Stimulated activated CD4-positive, alpha-beta T cell treated with anti-CD3 and anti-CD28 coated beads, TNF-alpha, amount 100 ng/mL, for 4 hours (primary cell): ENCODE measurements around the gene HPSE2.
"Not testable (repeated sequence)": the region's sequence is repeated elsewhere in the genome, so short reads cannot be mapped to it uniquely, and the experiment has no call there.

Experiments
- DNase-seq, 3 experiments: peaks; one replicate each; pipeline ENCODE4 v3.0.0-alpha.2; 2020; ENCODE audit warnings: low read depth in 3 of 3

HPSE2 gene

GRCh38 chr10:99161165-99161564 is 74.5 kb downstream of the HPSE2 start:
- DNase-seq = no peak

DNA sequence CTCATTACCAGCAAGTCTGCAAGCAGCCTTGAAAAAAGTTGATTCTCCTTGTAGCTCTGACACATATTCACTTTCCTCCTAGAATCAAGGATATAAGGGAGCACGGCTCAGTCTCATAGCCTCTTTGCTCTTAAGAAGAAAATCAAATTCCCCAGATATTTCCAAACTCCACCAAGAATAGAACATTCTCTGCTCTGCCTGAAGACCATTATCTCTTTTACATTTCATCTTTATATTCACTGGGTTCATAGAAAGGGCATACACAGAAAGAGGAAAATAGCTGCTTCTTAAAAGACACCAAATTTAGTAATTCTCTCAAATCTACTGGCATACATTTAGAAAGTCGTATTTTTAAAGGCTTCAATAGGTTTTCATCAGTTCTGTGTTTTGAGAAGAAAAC is 92.0 kb downstream of the HPSE2 start:
- no peak for DNase-seq

DNA sequence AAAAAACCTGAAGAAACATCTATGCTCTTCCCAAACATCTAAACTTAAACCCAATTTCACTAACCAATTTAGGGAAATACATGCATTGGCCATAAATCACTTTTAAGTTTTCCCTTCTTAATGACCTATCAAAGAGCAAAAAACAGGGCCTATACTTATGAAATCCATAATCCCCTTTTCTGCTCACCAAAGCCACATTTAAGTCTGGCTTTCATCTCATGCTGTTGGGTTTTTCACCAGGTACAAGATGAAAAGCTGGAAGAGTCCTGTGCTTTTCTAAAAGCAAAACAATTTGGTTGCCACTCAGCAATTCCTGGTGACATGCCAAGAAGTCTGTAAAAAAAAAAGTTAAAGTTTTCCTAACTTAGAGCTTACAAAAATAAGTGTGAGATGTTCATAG is 92.6 kb downstream of the HPSE2 start:
- no peak for DNase-seq

DNA sequence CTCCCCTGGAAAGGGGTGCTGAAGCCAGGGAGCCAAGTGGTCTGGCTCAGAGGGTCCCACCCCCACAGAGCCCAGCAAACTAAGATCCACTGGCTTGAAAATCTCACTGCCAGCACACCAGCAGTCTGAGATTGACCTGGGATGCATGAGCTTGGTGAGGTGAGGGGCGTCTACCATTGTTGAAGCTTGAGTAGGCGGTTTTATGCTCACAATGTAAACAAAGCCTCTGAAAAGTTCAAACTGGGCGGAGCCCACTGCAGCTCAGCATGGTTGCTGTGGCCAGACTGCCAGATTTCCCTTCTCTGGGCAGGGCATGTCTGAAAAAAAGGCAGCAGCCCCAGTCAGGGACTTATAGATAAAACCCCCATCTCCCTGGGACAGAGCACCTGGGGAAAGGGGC is 102.8 kb downstream of the HPSE2 start:
- DNase-seq = not testable (repeated sequence)

GRCh38 chr10:99125879-99126278 is 109.8 kb downstream of the HPSE2 start:
- no peak for DNase-seq

GRCh38 chr10:99124376-99124775 is 111.3 kb downstream of the HPSE2 start:
- DNase-seq = no peak

GRCh38 chr10:99123851-99124250 is 111.8 kb downstream of the HPSE2 start:
- no peak for DNase-seq

GRCh38 chr10:99123336-99123735 is 112.3 kb downstream of the HPSE2 start:
- no peak for DNase-seq

- DNase-seq = no peak
Observed at GRCh38 chr10:99119258-99119748, 116.3 kb downstream of the HPSE2 start.

DNA sequence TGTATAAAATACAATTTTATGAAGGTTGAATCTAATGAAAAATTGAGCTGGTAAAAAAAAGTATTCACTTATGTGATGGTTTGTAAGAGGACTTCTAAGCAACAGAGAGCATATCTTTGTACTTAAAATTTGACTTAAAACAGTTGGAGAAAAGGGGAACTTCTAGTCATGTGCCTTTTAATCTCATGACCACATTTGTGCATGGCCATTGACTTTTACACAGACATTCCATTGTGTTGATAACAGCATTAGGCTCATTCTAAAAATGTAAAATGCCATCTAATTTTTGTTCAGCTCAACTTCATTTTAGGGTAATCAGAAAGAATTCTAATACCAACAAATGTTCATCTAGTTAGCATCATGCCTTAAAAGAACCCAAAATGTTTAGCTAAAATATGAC is 119.9 kb downstream of the HPSE2 start:
- no peak for DNase-seq

- DNase-seq = no peak
Observed at GRCh38 chr10:99085358-99085757, 150.3 kb downstream of the HPSE2 start.

GRCh38 chr10:99084161-99084560 is 151.5 kb downstream of the HPSE2 start:
- no peak for DNase-seq

- DNase-seq = no peak
Observed at GRCh38 chr10:99080275-99080945, 155.2 kb downstream of the HPSE2 start.

DNA sequence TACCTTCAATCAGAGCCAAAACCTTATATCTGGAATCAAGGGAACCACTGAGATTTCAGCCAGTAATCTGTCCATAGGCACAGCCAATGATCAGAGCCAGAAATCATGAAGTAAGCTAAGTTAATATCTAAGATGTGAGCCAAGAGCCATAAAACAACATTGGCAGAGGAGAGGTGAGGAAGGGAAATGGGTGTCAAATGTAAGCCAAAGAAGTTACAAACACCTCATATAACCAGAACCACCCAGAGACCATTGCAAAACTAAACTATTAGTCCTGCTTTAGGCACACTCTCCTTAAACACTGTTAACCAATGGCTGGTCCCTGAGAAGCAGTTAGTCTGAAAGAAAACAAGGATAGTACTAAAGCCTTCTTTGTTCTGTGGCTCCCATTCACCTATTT is 173.1 kb downstream of the HPSE2 start:
- no peak for DNase-seq

DNA sequence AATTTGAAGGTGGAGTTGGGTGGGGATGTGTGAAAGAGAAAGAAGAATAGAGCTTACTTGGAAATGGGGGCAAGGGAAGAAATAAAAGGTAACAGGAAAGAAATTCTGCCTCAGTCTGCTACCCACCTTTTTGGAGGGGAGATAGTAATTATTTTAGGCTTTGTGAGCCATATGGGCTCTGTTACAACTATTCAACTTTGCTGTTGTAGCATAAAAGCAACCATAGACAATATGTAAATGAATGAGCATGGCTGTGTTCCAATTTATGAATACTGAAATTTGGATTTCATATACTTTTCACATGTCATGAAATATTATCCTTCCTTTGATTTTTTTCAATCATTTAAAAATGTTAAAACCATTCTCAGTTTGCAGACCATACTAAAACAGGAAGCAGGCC is 176.9 kb downstream of the HPSE2 start:
- DNase-seq = no peak

DNA sequence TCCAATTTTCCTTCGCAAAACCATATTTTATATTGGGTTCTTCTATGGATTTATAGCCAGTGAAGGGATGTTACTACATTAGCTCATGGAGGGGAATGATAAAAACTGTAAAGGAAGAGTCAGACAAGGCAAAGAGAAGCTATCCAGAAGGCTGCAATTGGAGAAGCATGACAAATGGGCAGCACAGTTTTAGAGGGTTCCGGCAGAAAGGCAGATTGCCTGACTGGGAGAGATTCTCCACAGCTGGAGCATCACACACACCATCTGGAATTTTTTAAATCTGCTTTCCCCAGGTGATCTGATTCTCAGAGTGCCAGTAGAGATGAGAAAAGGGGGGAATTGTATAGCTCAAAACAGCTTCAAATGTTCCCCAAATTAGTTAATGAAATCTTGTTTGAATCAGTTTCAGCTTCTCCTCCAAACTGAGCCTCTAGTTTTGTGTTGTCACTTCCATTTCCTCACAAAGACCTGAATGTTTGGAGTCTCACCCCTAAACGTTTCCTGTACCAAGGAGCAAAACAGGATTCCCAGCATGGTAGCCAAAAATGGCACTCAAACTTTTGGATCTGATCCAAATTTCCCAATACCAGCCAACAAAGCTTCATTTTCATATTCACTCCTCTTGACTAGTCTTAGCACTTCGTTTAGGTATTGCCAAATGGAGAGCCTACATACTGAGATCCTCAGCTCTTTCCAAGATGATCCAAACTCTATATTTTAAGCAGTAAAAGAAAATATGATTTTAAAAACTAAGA is 177.5 kb downstream of the HPSE2 start:
- DNase-seq = no peak

- DNase-seq = no peak
Observed at GRCh38 chr10:99045671-99046070, 190.0 kb downstream of the HPSE2 start.

- DNase-seq = no peak
Observed at GRCh38 chr10:99042051-99042771, 193.4 kb downstream of the HPSE2 start.

GRCh38 chr10:99041468-99041867 is 194.2 kb downstream of the HPSE2 start:
- DNase-seq = no peak

DNA sequence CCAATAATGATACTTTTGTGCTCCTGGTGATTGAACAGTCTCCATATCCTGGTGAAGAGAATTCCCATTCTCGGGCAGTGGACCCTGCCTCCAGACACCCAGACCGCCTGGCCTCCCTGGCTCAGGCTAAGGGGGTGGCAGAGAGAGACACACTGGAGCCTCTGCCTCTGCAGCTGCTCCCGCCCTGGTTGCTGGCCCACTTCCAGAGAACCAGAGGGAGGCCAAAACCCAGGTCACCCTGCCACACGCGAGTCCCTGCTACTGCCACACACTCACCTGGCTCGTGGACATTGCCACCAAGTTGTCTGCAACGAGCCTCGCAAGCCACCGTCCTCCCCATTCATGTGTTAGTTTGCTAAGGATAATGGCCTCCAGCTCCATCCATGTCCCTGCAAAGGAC is 221.8 kb downstream of the HPSE2 start:
- no peak for DNase-seq

DNA sequence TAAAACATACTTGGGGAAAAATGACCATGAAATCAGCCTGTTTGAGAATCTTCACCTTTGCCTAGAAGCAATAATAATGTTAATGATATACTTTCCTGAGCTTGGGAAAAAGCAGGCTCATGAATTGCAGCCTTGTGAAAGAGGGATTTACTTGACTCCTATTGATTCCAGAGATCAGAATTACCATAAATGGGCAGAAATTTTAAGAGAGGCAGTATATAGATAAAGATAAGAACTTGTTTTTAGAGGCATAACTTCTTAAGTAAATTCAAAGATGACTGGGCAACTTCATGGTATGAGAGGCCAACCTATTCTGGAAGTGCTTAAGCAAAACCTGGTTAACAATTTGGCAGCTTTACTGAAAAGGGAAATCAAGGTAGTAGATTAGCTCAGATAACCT is 225.4 kb downstream of the HPSE2 start:
- DNase-seq = no peak

DNA sequence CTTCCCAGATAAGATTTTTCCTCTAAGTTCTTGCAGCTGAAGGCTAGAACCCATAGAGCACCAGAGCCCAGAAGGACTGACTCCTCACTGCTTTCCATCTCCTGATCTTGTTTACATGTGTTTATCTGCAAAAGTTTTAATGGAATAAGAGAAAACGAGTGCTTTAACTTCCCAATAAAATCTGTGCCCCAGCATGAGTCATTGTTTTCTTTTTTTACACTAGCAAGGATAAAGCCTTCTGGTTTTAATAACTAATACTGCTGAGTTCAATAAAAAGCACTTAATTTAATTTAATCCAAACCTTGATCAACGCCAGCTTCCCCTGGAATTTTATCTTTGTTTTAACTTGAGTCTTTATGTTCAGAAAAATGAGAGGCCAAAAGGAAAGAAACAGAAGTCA is 227.6 kb downstream of the HPSE2 start:
- DNase-seq = no peak

DNA sequence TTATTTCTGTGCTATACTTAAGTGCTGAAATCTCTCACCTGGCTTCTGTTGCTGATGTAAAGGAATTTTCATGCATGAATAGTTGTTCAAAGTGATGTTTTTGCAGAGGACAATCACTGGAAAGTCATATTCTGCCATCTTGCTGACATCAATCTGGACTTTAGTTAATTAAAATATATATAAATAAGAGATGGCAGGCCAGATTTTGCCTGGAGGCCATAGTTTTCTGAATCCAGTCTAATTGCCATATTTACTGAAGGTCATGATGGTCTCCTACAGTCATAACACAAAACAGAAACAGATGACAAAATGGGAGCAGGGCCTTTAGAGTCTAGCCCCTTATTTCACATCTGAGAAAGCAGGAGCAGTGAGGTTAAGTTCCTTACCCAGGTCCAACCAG is 228.2 kb downstream of the HPSE2 start:
- no peak for DNase-seq
